PC-3 (cell line): ENCODE data around the gene ORMDL2. TPM values are rescaled to one million over a fixed set of nuclear protein-coding genes. Genes with fewer than 3 reads are reported as not detected.
A peak's percentile ranks its signal among the peaks of the same experiment; 100 is the strongest.

Source experiments
- ATAC-seq: fragments of 200-7000 bp; cut with Tn5 transposase; 2 replicates; pipeline ENCODE4 v1.9.1; 2020; ENCODE audit warnings: mild to moderate bottlenecking, moderate library complexity
- BruUV-seq: library from RNA; stranded (reverse); fragments of 400-500 nt; replicated peaks from 2 replicates; lab custom pipeline; 2021; lab: Mats Ljungman, UMichigan
- CTCF ChIA-PET: fragments of 300-600 bp; sonication (Branson Sonifier 250); formaldehyde crosslinking; loops from one replicate; lab custom pipeline; 2022; ENCODE audit warnings: antibody characterized with exemption; lab: Charles Lee
- POLR2A ChIA-PET: fragments of 300-600 bp; sonication (Branson Sonifier 250); formaldehyde crosslinking; loops from one replicate; lab custom pipeline; 2022; ENCODE audit warnings: antibody characterized with exemption; ENCODE audit not compliant: unreplicated experiment; lab: Charles Lee
- DNase-seq: peaks from one replicate; pipeline ENCODE4 v3.0.0-alpha.2; 2015
- H2AFZ ChIP-seq: fragments of 300-600 bp; sonication (generic); 2 replicates; pipeline ENCODE4 v1.6.0; 2016; ENCODE audit warnings: antibody characterized with exemption, low read length
- H3F3A ChIP-seq: fragments of 300-600 bp; sonication (generic); one replicate; pipeline ENCODE4 v1.6.0; 2017; ENCODE audit warnings: antibody characterized with exemption, low read length, control low read depth, mild to moderate bottlenecking; ENCODE audit not compliant: unreplicated experiment
- H3K27ac ChIP-seq: fragments of 300-600 bp; sonication (generic); 2 replicates; pipeline ENCODE4 v1.5.1; 2016; ENCODE audit warnings: mild to moderate bottlenecking, low read length
- H3K27me3 ChIP-seq: fragments of 300-600 bp; sonication (generic); 2 replicates; pipeline ENCODE4 v1.6.1; 2016; ENCODE audit warnings: low read length, mixed read lengths
- H3K36me3 ChIP-seq: fragments of 300-600 bp; sonication (generic); 2 replicates; pipeline ENCODE4 v1.6.1; 2016; ENCODE audit warnings: low read depth, mixed run types, low read length, mixed read lengths
- H3K4me1 ChIP-seq: fragments of 300-600 bp; sonication (generic); 2 replicates; pipeline ENCODE4 v1.5.1; 2016; ENCODE audit warnings: low read length; ENCODE audit not compliant: insufficient read depth
- H3K4me2 ChIP-seq: fragments of 300-600 bp; sonication (generic); 2 replicates; pipeline ENCODE4 v1.6.0; 2016; ENCODE audit warnings: low read length
- H3K4me3 ChIP-seq: fragments of 300-600 bp; sonication (generic); 2 replicates; pipeline ENCODE4 v1.5.1; 2016; ENCODE audit warnings: mild to moderate bottlenecking, low read length, mixed read lengths
- H3K79me2 ChIP-seq: fragments of 300-600 bp; sonication (generic); 2 replicates; pipeline ENCODE4 v1.6.1; 2017; ENCODE audit warnings: low read length, mixed read lengths
- H3K9ac ChIP-seq: fragments of 300-600 bp; sonication (generic); 2 replicates; pipeline ENCODE4 v1.6.0; 2016; ENCODE audit warnings: mild to moderate bottlenecking, low read length
- H3K9me2 ChIP-seq: fragments of 300-600 bp; sonication (generic); replicated peaks from 2 replicates; pipeline ENCODE4 v1.6.1; 2016; ENCODE audit warnings: mixed run types, low read length, mixed read lengths
- H3K9me3 ChIP-seq: fragments of 300-600 bp; sonication (generic); 2 replicates; pipeline ENCODE4 v1.6.1; 2016; ENCODE audit warnings: low read length, mixed read lengths
- H4K20me1 ChIP-seq: fragments of 300-600 bp; sonication (generic); 2 replicates; pipeline ENCODE4 v1.6.1; 2016; ENCODE audit warnings: low read length, mixed read lengths
- CTCF ChIP-seq: fragments of 300-600 bp; sonication (generic); conservative IDR thresholded peaks from 2 replicates; pipeline ENCODE4 v1.5.1; 2017; ENCODE audit warnings: antibody characterized with exemption, low read depth, mild to moderate bottlenecking, low read length
- EZH2 ChIP-seq: fragments of 300-600 bp; sonication (generic); IDR thresholded peaks from one replicate; pipeline ENCODE4 v1.6.1; 2017; ENCODE audit warnings: antibody characterized with exemption, mild to moderate bottlenecking, low read length; ENCODE audit not compliant: unreplicated experiment
- EZH2phosphoT487 ChIP-seq: fragments of 300-600 bp; sonication (generic); IDR thresholded peaks from 2 replicates; pipeline ENCODE4 v1.6.1; 2018; ENCODE audit warnings: mild to moderate bottlenecking, antibody characterized with exemption, low read length, borderline replicate concordance
- intact Hi-C: fragments of 100-400 bp; cut with micrococcal nuclease; formaldehyde crosslinking; loops from 2 replicates; pipeline ENCODE4 v1.9.0; 2023
- total RNA-seq: library from RNA; depleted of rRNA; stranded (reverse); fragments of >200 nt; gene quantifications from 2 replicates; pipeline ENCODE4 v1.2.3, GENCODE V29; 2014

Gene ORMDL2
- total RNA-seq, 1 experiment from 2014 or later: 19.2 TPM

- Histone ChIP-seq H3K9me3 (no peaks in the 10 kb centered on the region), H3K9me2 (no peaks in the 10 kb centered on the region), H3K79me2 (peaks cover 54% of the 10 kb centered on the region), H3K27ac (no peak overlapping the region), H3K4me2 (peak overlapping the region; percentile 39), H2AFZ (no peak overlapping the region), H3K27me3 (no peaks in the 10 kb centered on the region), H3K4me1 (peaks cover 24% of the 10 kb centered on the region), H3K4me3 (peak overlapping the region; percentile 29; the same call in 1 of the 2 replicates), H3K9ac (no peak overlapping the region), H4K20me1 (no peaks in the 10 kb centered on the region), H3F3A (no peaks in the 10 kb centered on the region), H3K36me3 (peaks cover 31% of the 10 kb centered on the region)
- ChIA-PET POLR2A (no interaction called here), CTCF (no interaction called here)
- DNase-seq (no peak), ATAC-seq (no peak)
- intact Hi-C loops: no loop called here
- no peak for TF ChIP-seq EZH2
- TF ChIP-seq CTCF: no peak
- no TSS peak for BruUV-seq
These were observed 6.9 kb downstream of the ORMDL2 start for GRCh38 chr12:55824726-55825125.

- no peaks in the 10 kb centered on the region for H3F3A ChIP-seq
- H3K79me2 ChIP-seq: peaks cover 56% of the 10 kb centered on the region
- H3K27me3 ChIP-seq: no peaks in the 10 kb centered on the region
- no peaks in the 10 kb centered on the region for H4K20me1 ChIP-seq
- CTCF ChIA-PET: no interaction called here
- ATAC-seq (no peak), DNase-seq (no peak)
- peak overlapping the region; percentile 82 for H3K4me2 ChIP-seq
- intact Hi-C loops: no loop called here
- no peaks in the 10 kb centered on the region for H3K9me2 ChIP-seq
- H3K36me3 ChIP-seq: peaks cover 5% of the 10 kb centered on the region; the same call in 1 of the 2 replicates
- no peak overlapping the region for H3K9ac ChIP-seq
- H3K27ac ChIP-seq: no peak overlapping the region
- peaks cover 24% of the 10 kb centered on the region for H3K4me1 ChIP-seq
- H3K4me3 ChIP-seq: peak overlapping the region; percentile 83; the same call in 1 of the 2 replicates
- no TSS peak for BruUV-seq
- H3K9me3 ChIP-seq: no peaks in the 10 kb centered on the region
- no peak overlapping the region for H2AFZ ChIP-seq
- TF ChIP-seq EZH2phosphoT487 (no peak), EZH2 (no peak)
- POLR2A ChIA-PET: interaction anchor here (0.6 kb wide), 1 partner anchor 10 kb away, joined by 5 read pairs; the partner anchor contains the start of genes ORMDL2 and SARNP
These were observed 10.0 kb downstream of the ORMDL2 start for GRCh38 chr12:55827806-55828205.

GRCh38 chr12:55828357-55828756 is 10.5 kb downstream of the ORMDL2 start:
- CTCF ChIA-PET: no interaction called here
- Histone ChIP-seq H3K27me3 (no peaks in the 10 kb centered on the region), H3K9me3 (no peaks in the 10 kb centered on the region), H3K4me1 (peaks cover 24% of the 10 kb centered on the region), H2AFZ (no peak overlapping the region), H3F3A (no peaks in the 10 kb centered on the region), H3K36me3 (no peaks in the 10 kb centered on the region), H3K79me2 (peaks cover 56% of the 10 kb centered on the region), H3K4me2 (peak overlapping the region; percentile 82), H3K27ac (no peak overlapping the region), H3K4me3 (peak overlapping the region; percentile 83), H3K9me2 (no peaks in the 10 kb centered on the region), H4K20me1 (no peaks in the 10 kb centered on the region), H3K9ac (peak overlapping the region; percentile 81)
- ATAC-seq (no peak), DNase-seq (no peak)
- intact Hi-C loops: no loop called here
- TF ChIP-seq EZH2phosphoT487: no peak
- no peak for TF ChIP-seq EZH2
- no peak for TF ChIP-seq CTCF
- BruUV-seq: no TSS peak
- POLR2A ChIA-PET: no interaction called here
